Ascending aorta (tissue), 2 donors: ENCODE data around the gene CAST. TPM values are rescaled to one million over a fixed set of nuclear protein-coding genes. Genes with fewer than 3 reads are reported as not detected.
A peak's percentile ranks its signal among the peaks of the same experiment; 100 is the strongest.

Experiments used
- DNase-seq, 2 donors: peaks; one replicate each; pipeline ENCODE4 v3.0.0-alpha.2; 2019; ENCODE audit warnings: low spot score in 2 of 2
- H3K27ac ChIP-seq, 2 donors: fragments of 200-600 bp; sonication (generic); one replicate each; pipeline ENCODE4 v1.5.1; 2016 to 2017; ENCODE audit warnings: mild to moderate bottlenecking in 1 of 2
- H3K27me3 ChIP-seq: fragments of 200-600 bp; sonication (generic); one replicate; pipeline ENCODE4 v1.5.1; 2017
- H3K36me3 ChIP-seq, 2 donors: fragments of 200-600 bp; sonication (generic); one replicate each; pipeline ENCODE4 v1.5.1; 2016
- H3K4me1 ChIP-seq, 2 donors: fragments of 200-600 bp; sonication (generic); one replicate each; pipeline ENCODE4 v1.5.1; 2016 to 2017; ENCODE audit warnings: mild to moderate bottlenecking in 1 of 2
- H3K4me3 ChIP-seq, 2 donors: fragments of 200-600 bp; sonication (generic); one replicate each; pipeline ENCODE4 v1.5.1; 2016 to 2017; ENCODE audit warnings: mild to moderate bottlenecking in 1 of 2
- H3K9me3 ChIP-seq, 2 donors: fragments of 200-600 bp; sonication (generic); one replicate each; pipeline ENCODE4 v1.5.1; 2016
- CTCF ChIP-seq, 3 experiments: fragments of 200-600 bp in 2 of 3; fragments of 450-650 bp in 1 of 3; sonication (generic) in 2 of 3; IDR thresholded peaks; one replicate each; pipeline ENCODE4 v1.5.1; 2016 to 2019; ENCODE audit warnings: antibody characterized with exemption in 3 of 3, mild to moderate bottlenecking in 1 of 3, moderate library complexity in 1 of 3
- intact Hi-C: fragments of 100-400 bp; cut with DNase I; formaldehyde crosslinking; loops from one replicate; pipeline ENCODE4 v1.15.1; 2023
- total RNA-seq: library from RNA; depleted of rRNA; stranded (reverse); fragments of >200 nt; gene quantifications from one replicate; pipeline ENCODE4 v1.1.0, GENCODE V29; 2016

CAST gene
- total RNA-seq, 1 donor from 2014 or later: 266 TPM

DNA sequence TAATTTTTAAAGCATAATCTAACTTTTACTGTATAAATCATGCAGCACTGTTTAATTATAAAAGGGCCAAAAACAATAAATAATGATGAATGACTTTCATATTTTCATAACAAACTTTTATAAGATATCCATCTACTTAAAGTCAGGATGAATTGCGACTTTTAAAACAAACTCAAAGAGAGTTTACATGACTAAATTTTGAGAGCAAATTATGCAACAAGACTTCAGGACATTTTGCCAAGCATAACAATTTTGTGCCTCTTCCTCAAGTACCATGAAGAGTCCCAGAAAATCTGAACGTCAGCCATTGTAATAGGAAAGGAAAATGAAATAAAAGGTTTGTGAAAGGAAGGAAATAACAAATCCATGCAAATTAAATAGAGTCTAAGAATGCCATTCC is 121.2 kb downstream of the CAST start:
- peaks cover 9 to 57% of the 10 kb centered on the region in 2 donors for H3K36me3 ChIP-seq
- no peak for TF ChIP-seq CTCF (IDR thresholded peaks at IDR 0.05)

DNA sequence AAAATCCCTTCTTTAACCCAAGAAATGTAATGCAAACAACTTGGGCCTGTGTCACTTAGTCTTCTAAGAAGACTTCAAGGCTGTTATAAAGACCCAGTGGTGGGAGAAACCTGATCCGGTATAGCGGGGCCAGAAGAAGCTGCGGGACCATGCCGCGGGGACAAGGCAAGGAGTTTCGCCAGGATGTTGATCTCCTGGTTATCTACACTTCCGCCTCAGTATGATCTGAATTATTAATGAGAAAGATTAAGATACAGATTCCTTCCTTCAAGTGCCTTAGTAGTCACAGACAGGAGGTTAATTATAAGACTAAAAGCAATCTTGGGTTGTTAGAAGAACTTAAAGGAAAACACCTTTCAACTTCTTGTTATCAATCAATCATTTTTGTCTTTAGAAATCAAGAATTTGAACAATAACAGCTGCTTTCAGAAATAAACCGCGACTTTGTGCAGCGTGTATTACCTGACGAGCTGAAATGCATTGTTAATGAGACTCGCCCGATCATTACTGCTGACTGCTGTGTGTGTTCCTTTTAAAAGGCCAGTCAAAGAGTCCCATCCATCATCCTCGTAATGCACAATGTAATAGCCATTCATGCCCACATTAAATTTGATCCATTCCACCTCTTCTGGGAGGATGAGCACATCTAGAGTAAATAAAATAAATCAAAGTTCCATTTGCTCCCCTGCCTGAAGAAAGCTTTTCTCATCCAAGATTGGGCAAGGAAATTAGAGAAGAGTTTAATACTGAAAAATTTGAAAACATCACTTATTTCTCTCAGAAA is 123.3 kb downstream of the CAST start:
- intact Hi-C loops: no loop called here
- H3K27ac ChIP-seq: no peak overlapping the region
- H3K36me3 ChIP-seq: peaks cover 9 to 54% of the 10 kb centered on the region in 2 donors
- no peak for DNase-seq
- H3K9me3 ChIP-seq: peaks cover 5 to 6% of the 10 kb centered on the region in 2 donors
- no peaks in the 10 kb centered on the region for H3K27me3 ChIP-seq
- H3K4me1 ChIP-seq: peaks cover 5% of the 10 kb centered on the region in 2 donors
- no peak for TF ChIP-seq CTCF (IDR thresholded peaks at IDR 0.05)
- H3K4me3 ChIP-seq: no peak overlapping the region

More for the DNA sequence above, 121.2 kb downstream of the CAST start:
- Histone ChIP-seq H3K9me3 (peaks cover 5 to 6% of the 10 kb centered on the region in 2 donors), H3K4me3 (no peak overlapping the region), H3K27ac (peak overlapping the region in 1 of 2 donors; percentile 25), H3K27me3 (no peaks in the 10 kb centered on the region), H3K4me1 (peaks cover 5 to 11% of the 10 kb centered on the region in 2 donors)
- no peak for DNase-seq
- intact Hi-C loops: no loop called here

DNA sequence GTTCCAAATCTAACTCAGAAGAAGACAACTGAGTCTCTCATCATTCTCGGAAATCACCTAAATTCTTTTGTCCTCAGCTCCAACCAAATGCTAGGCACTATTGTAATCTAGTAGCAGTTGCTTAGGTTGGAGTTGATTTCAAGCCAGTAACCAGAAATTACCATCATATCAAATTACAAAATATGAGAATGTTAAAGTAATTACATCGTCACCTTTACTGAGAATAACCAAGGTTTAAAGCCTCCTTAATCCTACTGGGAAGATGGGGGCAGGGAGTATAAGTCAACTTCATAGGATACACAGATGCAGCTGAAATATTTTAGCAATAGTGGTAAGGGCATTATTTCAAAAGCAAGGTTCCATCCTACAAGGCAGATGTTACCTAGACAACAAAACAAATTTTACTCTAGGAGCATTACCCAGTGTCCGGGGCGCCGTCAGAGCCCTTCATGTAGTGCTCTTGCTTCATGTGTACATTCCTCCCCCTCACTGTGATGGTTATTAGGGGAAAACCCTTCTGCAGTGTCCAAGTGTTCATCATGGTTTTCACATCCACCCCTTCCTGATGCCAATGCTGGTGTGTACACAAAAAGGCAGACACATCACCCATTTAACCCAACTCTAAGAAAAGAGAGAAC is 126.1 kb downstream of the CAST start:
- intact Hi-C loops: no loop called here
- no peak for TF ChIP-seq CTCF (IDR thresholded peaks at IDR 0.05)
- Histone ChIP-seq H3K36me3 (peaks cover 9 to 56% of the 10 kb centered on the region in 2 donors), H3K4me3 (no peak overlapping the region), H3K4me1 (no peaks in the 10 kb centered on the region), H3K27ac (no peak overlapping the region), H3K27me3 (no peaks in the 10 kb centered on the region), H3K9me3 (peaks cover 5 to 6% of the 10 kb centered on the region in 2 donors)
- DNase-seq: no peak

- no peaks in the 10 kb centered on the region for H3K27me3 ChIP-seq
- intact Hi-C loops: no loop called here
- no peaks in the 10 kb centered on the region for H3K9me3 ChIP-seq
- H3K36me3 ChIP-seq: peaks cover 9 to 61% of the 10 kb centered on the region in 2 donors
- H3K27ac ChIP-seq: no peak overlapping the region
- no peak for TF ChIP-seq CTCF (IDR thresholded peaks at IDR 0.05)
- no peak for DNase-seq
- no peak overlapping the region for H3K4me3 ChIP-seq
- H3K4me1 ChIP-seq: no peaks in the 10 kb centered on the region
Observed at GRCh38 chr5:96789794-96790330, 127.7 kb downstream of the CAST start.

DNA sequence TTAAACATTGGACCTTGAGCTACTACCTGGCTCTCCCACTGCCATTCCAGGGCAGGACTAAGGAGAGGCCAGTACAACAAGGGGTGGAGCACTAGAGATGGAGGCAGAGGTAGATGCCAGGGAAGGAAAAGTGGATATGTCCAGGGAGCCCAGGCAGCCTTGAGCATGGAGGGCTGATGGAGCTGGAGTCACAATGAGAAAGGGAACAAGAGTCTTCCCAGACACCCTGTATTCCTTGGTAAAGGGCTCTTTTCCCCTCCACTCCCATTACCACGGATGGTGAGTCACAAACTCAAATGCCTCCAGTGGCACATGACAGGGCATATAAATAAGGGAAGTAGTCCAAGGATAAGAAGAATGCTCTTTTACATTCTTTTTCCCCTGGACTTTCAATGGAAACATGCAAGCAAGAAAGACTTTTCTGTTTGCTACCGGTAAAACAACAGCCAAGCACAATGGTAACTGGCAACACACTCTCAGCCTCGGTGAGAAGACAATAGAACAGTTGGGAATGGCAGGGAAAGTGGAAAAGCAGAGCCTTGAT is 128.9 kb downstream of the CAST start:
- H3K36me3 ChIP-seq: peaks cover 9 to 63% of the 10 kb centered on the region in 2 donors
- no peaks in the 10 kb centered on the region for H3K27me3 ChIP-seq
- H3K4me1 ChIP-seq: no peaks in the 10 kb centered on the region
- H3K4me3 ChIP-seq: no peak overlapping the region
- no peak overlapping the region for H3K27ac ChIP-seq
- no peaks in the 10 kb centered on the region for H3K9me3 ChIP-seq
- TF ChIP-seq CTCF (IDR thresholded peaks at IDR 0.05): no peak
- no peak for DNase-seq
- intact Hi-C loops: no loop called here
